ENCODE data around the gene SPOPL. TPM values are rescaled to one million over a fixed set of nuclear protein-coding genes. Genes with fewer than 3 reads are reported as not detected.

SPOPL gene
- total and polyA plus RNA-seq, 2 of the 4 experiments (the other 2 are of a cell fraction) = 4.8 to 20.3 TPM

- no peak overlapping the region for H3K9ac ChIP-seq (ENCODE audit: low read depth, low read length)
- H2AFZ ChIP-seq (replicated peaks; ENCODE audit: low read length, poor library complexity) = no peak overlapping the region
- no peak overlapping the region for H3K56ac ChIP-seq (ENCODE audit: extremely low read depth, insufficient read depth, low read length)
- no peaks in the 10 kb centered on the region for H3K79me1 ChIP-seq (ENCODE audit: low read depth in 1 of 2, low read length in 2 of 2)
- no peak for DNase-seq
- H3K4ac ChIP-seq (ENCODE audit: low read depth, low read length) = no peak overlapping the region
- dilution Hi-C loops (cut with HindIII; ENCODE audit: low sequenced_read_pairs, unreplicated experiment) (no loop called here), intact Hi-C loops (cut with micrococcal nuclease) (no loop called here), in situ Hi-C loops (cut with MboI; ENCODE audit: low sequenced_read_pairs) (no loop called here)
- H3K9me3 ChIP-seq (ENCODE audit: control insufficient read depth, insufficient read depth, low read length) = no peaks in the 10 kb centered on the region
- H3K4me1 ChIP-seq (ENCODE audit: control insufficient read depth, insufficient read depth, low read length) = no peaks in the 10 kb centered on the region
- TF ChIP-seq CHD1 (IDR thresholded peaks at IDR 0.05; ENCODE audit: low read depth, low read length) (no peak), MAZ (IDR thresholded peaks at IDR 0.05; ENCODE audit: borderline replicate concordance, low read depth, low read length) (no peak), USF2 (IDR thresholded peaks at IDR 0.05; ENCODE audit: low read depth, low read length) (no peak), RAD21 (IDR thresholded peaks at IDR 0.05; ENCODE audit: low read length) (no peak), RCOR1 (IDR thresholded peaks at IDR 0.05; ENCODE audit: insufficient replicate concordance, low read length) (no peak), MXI1 (IDR thresholded peaks at IDR 0.05; ENCODE audit: borderline replicate concordance, low read depth, low read length) (no peak), MAFK (IDR thresholded peaks at IDR 0.05; ENCODE audit: low read depth, low read length) (no peak), CEBPB (IDR thresholded peaks at IDR 0.05; ENCODE audit: low read depth, low read length) (no peak), BHLHE40 (IDR thresholded peaks at IDR 0.05; ENCODE audit: low read depth, low read length) (no peak), FOS (IDR thresholded peaks at IDR 0.05; ENCODE audit: low read depth, low read length) (no peak), POLR2A (IDR thresholded peaks at IDR 0.05; ENCODE audit: low read depth, low read length) (no peak), CTCF (conservative IDR thresholded peaks at IDR 0.05; ENCODE audit: low read depth, low read length) (no peak), SMC3 (IDR thresholded peaks at IDR 0.05; ENCODE audit: low read depth, low read length) (no peak), ELK1 (IDR thresholded peaks at IDR 0.05; ENCODE audit: borderline replicate concordance, low read depth, low read length) (no peak), RFX5 (IDR thresholded peaks at IDR 0.05; ENCODE audit: low read depth, low read length) (no peak), NFE2L2 (IDR thresholded peaks at IDR 0.05; ENCODE audit: low read depth, low read length) (no peak)
- no peak overlapping the region for H3K18ac ChIP-seq (ENCODE audit: low read depth, low read length)
- no peak overlapping the region for H2AK5ac ChIP-seq (ENCODE audit: low read depth, low read length)
- H2BK5ac ChIP-seq (ENCODE audit: low read depth, low read length, poor library complexity, severe bottlenecking) = no peak overlapping the region
- POLR2A ChIA-PET (ENCODE audit: unreplicated experiment) = no interaction called here
- no peak overlapping the region for H2BK20ac ChIP-seq (ENCODE audit: low read depth, low read length)
- H2BK15ac ChIP-seq (ENCODE audit: low read depth, low read length) = no peak overlapping the region
- H3K27ac ChIP-seq (ENCODE audit: insufficient read depth, low read length) = no peak overlapping the region
- H3K23ac ChIP-seq (ENCODE audit: low read depth, low read length) = no peak overlapping the region
- no peak overlapping the region for H4K8ac ChIP-seq (ENCODE audit: low read depth in 2 of 2, low read length in 2 of 2)
- H3K4me2 ChIP-seq (ENCODE audit: low read depth, low read length) = no peak overlapping the region
- H4K20me1 ChIP-seq (ENCODE audit: insufficient read depth, low read length) = no peaks in the 10 kb centered on the region
- no TSS peak for BruUV-seq (replicated peaks)
- H3K36me3 ChIP-seq (ENCODE audit: control insufficient read depth, insufficient read depth, low read length) = peaks cover 5% of the 10 kb centered on the region
- no peak overlapping the region for H2BK120ac ChIP-seq (ENCODE audit: low read depth, low read length)
- no peaks in the 10 kb centered on the region for H3K9me1 ChIP-seq (ENCODE audit: insufficient read depth, low read length)
- H4K91ac ChIP-seq (ENCODE audit: insufficient read depth, low read depth, low read length) = no peak overlapping the region
- no peaks in the 10 kb centered on the region for H3K27me3 ChIP-seq (ENCODE audit: control insufficient read depth, insufficient read depth, low read length)
- no peak overlapping the region for H4K5ac ChIP-seq (ENCODE audit: low read depth, low read length)
- no peak overlapping the region for H2AK9ac ChIP-seq (replicated peaks; ENCODE audit: low read depth, low read length, poor library complexity)
- CTCF ChIA-PET = interaction anchor here (0.5 kb wide), 1 partner anchor 26 kb away, joined by 3 read pairs; no protein-coding TSS in a partner anchor
- ATAC-seq (ENCODE audit: low read depth) = no peak
- no peak overlapping the region for H3K4me3 ChIP-seq (ENCODE audit: insufficient read depth, low read depth, low read length)
- H3K14ac ChIP-seq (replicated peaks; ENCODE audit: low read depth, low read length) = no peak overlapping the region
These were observed 63.6 kb downstream of the SPOPL start for GRCh38 chr2:138565230-138565598.
